Stimulated activated CD4-positive, alpha-beta T cell treated with anti-CD3 and anti-CD28 coated beads, Interleukin-4, amount 100 ng/mL, for 24 hours (primary cell): ENCODE measurements around the gene GPSM1.

Experiments used
- DNase-seq: peaks from one replicate; pipeline ENCODE4 v3.0.0-alpha.2; 2020

GPSM1 gene

GRCh38 chr9:136335296-136336155 lies 8.2 kb downstream of the GPSM1 start:
- no peak for DNase-seq

- DNase-seq = no peak
Measured at GRCh38 chr9:136336156-136336870, 9.0 kb downstream of the GPSM1 start.

GRCh38 chr9:136336881-136337280 lies 9.5 kb downstream of the GPSM1 start:
- DNase-seq = no peak

GRCh38 chr9:136337416-136338395 lies 10.4 kb downstream of the GPSM1 start:
- DNase-seq = no peak

GRCh38 chr9:136338511-136338910 lies 11.2 kb downstream of the GPSM1 start:
- DNase-seq = no peak

- no peak for DNase-seq
Measured at GRCh38 chr9:136339173-136339957, 12.0 kb downstream of the GPSM1 start.

- no peak for DNase-seq
Measured at GRCh38 chr9:136339958-136340310, 12.6 kb downstream of the GPSM1 start.

- DNase-seq = no peak
Measured at GRCh38 chr9:136340356-136341041, 13.2 kb downstream of the GPSM1 start.

- DNase-seq = no peak
Measured at GRCh38 chr9:136341042-136341655, 13.8 kb downstream of the GPSM1 start.

- DNase-seq = no peak
Measured at GRCh38 chr9:136341769-136342168, 14.4 kb downstream of the GPSM1 start.

- peak; percentile 51 for DNase-seq
Measured at GRCh38 chr9:136342181-136343120, 15.1 kb downstream of the GPSM1 start.

GRCh38 chr9:136343121-136343883 lies 16.0 kb downstream of the GPSM1 start:
- no peak for DNase-seq

- DNase-seq = no peak
Measured at GRCh38 chr9:136343884-136344269, 16.5 kb downstream of the GPSM1 start.

- DNase-seq = no peak
Measured at GRCh38 chr9:136344544-136345280, 17.4 kb downstream of the GPSM1 start.

GRCh38 chr9:136345281-136346156 lies 18.2 kb downstream of the GPSM1 start:
- no peak for DNase-seq

GRCh38 chr9:136346157-136346481 lies 18.8 kb downstream of the GPSM1 start:
- DNase-seq = no peak

GRCh38 chr9:136346927-136347465 lies 19.7 kb downstream of the GPSM1 start:
- DNase-seq = no peak
